Stimulated activated CD8-positive, alpha-beta memory T cell treated with anti-CD3 and anti-CD28 coated beads, Interleukin-12 subunit alpha, Interleukin-12 subunit beta, amount 100 ng/mL, for 24 hours (primary cell): ENCODE measurements around the gene SPPL3.
"Not testable (repeated sequence)": the region's sequence is repeated elsewhere in the genome, so short reads cannot be mapped to it uniquely, and the experiment has no call there.

Experiments used
- DNase-seq: peaks from one replicate; pipeline ENCODE4 v3.0.0-alpha.2; 2020; ENCODE audit errors: extremely low read depth

The SPPL3 gene

GRCh38 chr12:120820884-120821510, 83.2 kb downstream of the SPPL3 start:
- DNase-seq = no peak

- no peak for DNase-seq
Observed at GRCh38 chr12:120818416-120818815, 85.7 kb downstream of the SPPL3 start.

GRCh38 chr12:120817559-120818330, 86.4 kb downstream of the SPPL3 start:
- no peak for DNase-seq

DNA sequence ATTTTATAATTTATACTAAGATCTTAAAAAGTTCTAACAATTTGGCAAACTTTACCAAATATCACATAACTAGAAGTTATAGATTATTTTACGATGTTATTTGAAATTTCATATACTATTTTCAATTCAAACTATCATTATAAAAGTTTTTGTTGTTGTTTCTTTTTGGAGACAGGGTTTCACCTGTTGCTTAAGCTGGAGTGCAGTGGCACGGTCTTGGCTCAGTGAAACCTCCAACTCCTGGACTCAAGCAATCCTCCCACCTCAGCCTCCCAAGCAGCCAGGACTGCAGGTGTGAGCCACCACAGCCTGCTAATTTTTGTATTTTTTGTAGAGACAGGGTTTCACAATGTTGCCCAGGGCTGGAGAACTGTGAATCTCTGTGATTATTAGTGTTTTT, 87.8 kb downstream of the SPPL3 start:
- DNase-seq = no peak

DNA sequence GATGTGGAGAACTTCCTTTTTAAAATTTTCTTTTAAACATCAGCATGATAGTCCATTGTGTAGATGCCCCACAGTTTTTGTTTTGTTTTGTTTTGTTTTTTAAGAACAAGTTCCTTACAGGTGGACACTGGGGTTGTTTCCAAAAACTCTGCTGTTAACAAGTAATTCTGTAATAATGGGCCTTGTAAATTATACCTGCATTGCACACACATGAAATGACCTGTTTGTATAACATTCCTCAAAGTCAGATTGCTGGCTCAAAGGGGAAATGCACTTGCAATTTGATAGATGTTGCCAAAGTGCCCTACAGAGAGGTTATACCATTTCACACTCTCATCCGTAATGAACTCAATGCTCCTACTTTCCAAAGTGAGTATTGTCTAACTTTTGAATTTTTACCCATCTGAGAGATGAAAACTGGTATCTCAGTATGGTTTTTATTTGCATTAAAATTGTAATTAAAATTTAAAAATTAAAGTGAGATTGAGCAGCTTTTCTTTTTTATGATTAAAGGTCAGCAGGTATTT, 89.2 kb downstream of the SPPL3 start:
- DNase-seq = no peak

GRCh38 chr12:120814203-120814902, 89.8 kb downstream of the SPPL3 start:
- no peak for DNase-seq

- no peak for DNase-seq
Observed at GRCh38 chr12:120813588-120814153, 90.5 kb downstream of the SPPL3 start.

GRCh38 chr12:120810021-120810420, 94.1 kb downstream of the SPPL3 start:
- DNase-seq = no peak

GRCh38 chr12:120804428-120804827, 99.7 kb downstream of the SPPL3 start:
- no peak for DNase-seq

- no peak for DNase-seq
Observed at GRCh38 chr12:120801146-120801545, 103.0 kb downstream of the SPPL3 start.

DNA sequence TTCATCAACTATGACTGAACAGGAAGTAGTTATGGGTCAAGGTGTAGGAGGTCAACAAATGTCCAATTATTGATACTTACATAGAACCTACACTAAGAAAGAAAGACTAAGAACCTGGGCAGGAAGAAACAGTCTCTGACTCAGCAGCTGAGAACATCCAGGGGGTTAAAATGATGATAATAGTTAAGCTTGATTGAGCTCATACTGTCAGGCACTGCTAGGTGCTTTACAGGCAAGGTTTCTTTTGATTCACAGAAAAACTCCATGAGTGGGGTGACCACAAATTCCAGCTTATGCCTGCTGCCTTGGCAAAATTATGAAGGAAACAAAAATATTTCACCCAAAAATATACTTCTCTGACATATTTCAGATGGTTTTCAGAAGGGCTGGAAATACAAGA, 103.5 kb downstream of the SPPL3 start:
- DNase-seq = no peak

DNA sequence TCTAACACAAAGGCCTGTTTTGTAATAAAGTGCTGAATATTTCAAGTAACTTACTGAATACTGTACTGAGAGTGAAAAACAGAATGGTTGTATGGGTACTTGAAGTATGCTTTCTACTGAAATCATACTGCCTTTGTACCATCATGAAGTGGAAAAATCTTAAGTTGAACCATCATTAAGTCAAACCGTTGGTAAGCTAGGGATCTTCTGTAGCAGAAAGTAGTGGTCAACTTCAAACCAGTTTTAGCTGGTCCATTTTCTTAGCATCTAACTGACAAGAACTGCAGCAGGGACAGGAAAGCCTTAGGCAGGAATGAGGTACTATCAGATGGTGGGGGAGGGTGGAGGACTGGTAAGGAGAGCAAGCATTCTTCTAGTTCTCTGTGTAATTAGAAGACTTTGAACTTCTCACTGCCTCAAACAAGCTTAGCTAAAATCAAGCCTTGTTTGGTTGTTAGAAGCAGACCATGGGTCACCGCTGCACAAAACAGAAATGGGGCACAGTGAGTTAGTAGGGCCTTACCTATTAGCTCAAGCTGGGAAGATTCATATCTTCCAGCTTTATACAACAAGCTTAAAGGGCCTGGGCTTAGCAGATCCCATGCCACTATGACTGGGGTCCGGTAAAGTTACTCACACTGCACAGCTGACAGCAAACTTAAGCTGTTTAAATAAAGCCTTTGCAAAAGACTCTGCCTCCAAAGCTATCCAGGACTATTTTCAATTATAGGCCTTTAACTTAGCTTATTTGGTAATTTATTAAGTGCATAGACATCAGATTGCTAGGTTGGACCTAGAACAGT, 104.7 kb downstream of the SPPL3 start:
- DNase-seq = no peak

GRCh38 chr12:120798696-120799095, 105.5 kb downstream of the SPPL3 start:
- no peak for DNase-seq

DNA sequence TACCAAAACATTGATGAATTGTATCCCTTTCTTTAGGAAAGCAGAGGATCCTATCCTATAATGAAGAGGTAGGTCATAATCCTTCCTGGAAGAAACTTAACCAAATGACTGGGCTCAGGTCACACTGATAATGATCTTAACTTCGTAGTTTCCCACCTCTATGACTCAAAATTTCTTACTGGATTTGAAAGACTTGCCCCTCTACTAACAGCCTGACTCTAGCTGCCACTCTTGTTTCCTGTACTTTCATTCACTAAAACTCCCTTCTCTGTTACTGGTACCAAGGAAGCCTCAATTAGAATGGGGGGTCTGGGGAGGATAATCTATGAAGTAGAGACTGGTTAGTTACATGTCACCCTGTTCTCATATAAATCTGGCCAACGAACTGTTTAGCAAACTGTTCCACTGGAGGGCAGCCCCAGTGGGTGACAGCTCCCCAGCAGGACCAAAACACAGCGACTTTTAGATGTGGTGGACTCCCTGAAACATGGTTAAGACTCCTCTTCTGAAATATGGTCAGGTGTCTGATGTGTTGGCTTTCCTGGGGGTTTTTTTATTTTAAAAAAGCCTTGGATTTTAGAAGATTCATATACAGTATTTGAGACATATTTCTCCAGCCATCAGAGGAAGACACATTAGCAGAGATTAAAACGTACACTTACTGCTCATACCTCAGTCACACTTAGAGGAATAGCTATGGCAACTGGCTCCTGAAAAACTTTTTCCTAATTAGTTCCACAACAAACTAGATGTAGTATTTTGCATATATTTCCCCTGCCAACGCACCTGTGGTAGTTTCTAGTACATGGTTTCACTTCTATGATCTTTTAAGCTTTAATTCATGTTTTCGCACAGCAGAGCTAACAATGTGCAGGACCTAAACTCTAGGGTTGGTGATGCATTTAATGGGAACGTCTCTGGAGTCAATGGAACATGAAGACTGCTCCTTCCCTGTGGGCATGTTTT, 106.2 kb downstream of the SPPL3 start:
- DNase-seq = no peak

- DNase-seq = no peak
Observed at GRCh38 chr12:120795441-120796178, 108.5 kb downstream of the SPPL3 start.

DNA sequence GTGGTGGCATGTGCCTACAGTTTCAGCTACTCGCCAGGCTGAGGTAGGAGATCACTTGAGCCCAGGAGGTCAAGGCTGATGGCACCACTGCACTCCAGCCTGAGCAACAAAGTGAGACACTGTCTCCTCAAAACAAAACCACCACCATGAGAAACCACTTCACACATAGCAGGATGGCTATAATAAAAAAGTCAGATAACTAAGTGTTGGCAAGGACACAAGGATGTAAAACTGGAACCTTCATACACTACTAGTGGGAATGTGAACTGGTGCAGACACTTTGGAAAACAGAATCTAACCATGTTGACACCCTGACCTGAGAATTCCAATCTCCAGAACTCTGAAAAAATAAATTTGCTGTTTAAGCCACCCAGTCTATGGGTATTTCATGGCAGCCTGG, 110.8 kb downstream of the SPPL3 start:
- no peak for DNase-seq

GRCh38 chr12:120792456-120792855, 111.7 kb downstream of the SPPL3 start:
- not testable (repeated sequence) for DNase-seq

DNA sequence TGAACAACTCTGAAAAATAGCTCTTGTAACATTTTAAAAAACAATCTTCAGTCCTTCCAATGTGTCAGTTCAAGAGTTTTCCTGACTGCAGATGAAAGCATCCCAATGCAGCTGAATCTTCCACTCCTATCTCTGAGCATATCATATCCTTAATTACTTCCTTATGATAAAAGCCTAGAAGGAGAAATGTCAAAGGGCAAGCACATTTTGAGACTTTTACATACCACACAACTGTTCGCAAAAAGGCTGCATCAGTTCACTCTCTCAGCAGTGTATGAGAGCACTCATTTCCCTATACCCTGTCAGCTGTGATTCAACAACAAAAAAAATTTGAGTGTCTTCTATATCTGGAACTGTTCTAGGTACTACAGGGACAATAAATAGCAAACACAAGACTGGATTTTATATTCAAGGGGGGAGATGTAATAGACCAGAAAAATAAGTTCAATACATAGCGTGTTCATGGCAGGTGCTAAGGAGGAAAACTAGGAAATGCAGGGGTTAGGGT, 112.4 kb downstream of the SPPL3 start:
- DNase-seq = no peak

- DNase-seq = no peak
Observed at GRCh38 chr12:120790114-120790513, 114.0 kb downstream of the SPPL3 start.
